Astrocyte (in vitro differentiated cells and primary cell): ENCODE results near the gene PFKFB2. TPM values are rescaled to one million over a fixed set of nuclear protein-coding genes. Genes with fewer than 3 reads are reported as not detected.

ENCODE experiments used
- DNase-seq: peaks from one replicate; pipeline ENCODE4 v3.0.0-alpha.2; 2010; ENCODE audit warnings: low read depth
- FAIRE-seq: peaks from 2 replicates; lab custom pipeline; 2011; peaks lifted over from hg19 to GRCh38; lab: Jason Lieb, UNC
- H2AFZ ChIP-seq: 2 replicates; pipeline ENCODE4 v1.6.0; 2012; ENCODE audit warnings: low read depth, low read length, inconsistent platforms
- H3K27ac ChIP-seq: 2 replicates; pipeline ENCODE4 v1.5.1; 2011; ENCODE audit warnings: low read depth, low read length, inconsistent platforms
- H3K27me3 ChIP-seq: 2 replicates; pipeline ENCODE4 v1.6.0; 2011; ENCODE audit warnings: low read length, inconsistent platforms; ENCODE audit not compliant: insufficient read depth
- H3K36me3 ChIP-seq: 2 replicates; pipeline ENCODE4 v1.5.1; 2011; ENCODE audit warnings: low read length, inconsistent platforms; ENCODE audit not compliant: insufficient read depth
- H3K4me1 ChIP-seq: 2 replicates; pipeline ENCODE4 v1.5.1; 2011; ENCODE audit warnings: low read length, inconsistent platforms; ENCODE audit not compliant: insufficient read depth
- H3K4me2 ChIP-seq: 2 replicates; pipeline ENCODE4 v1.6.0; 2012; ENCODE audit warnings: low read length, inconsistent platforms
- H3K4me3 ChIP-seq: 2 replicates; pipeline ENCODE4 v1.5.1; 2011; ENCODE audit warnings: low read depth, mild to moderate bottlenecking, low read length, inconsistent platforms; ENCODE audit not compliant: insufficient read depth
- H3K79me2 ChIP-seq: 2 replicates; pipeline ENCODE4 v1.6.0; 2012; ENCODE audit warnings: mild to moderate bottlenecking, low read length, inconsistent platforms; ENCODE audit not compliant: insufficient read depth
- H3K9ac ChIP-seq: 2 replicates; pipeline ENCODE4 v1.6.0; 2012; ENCODE audit warnings: mild to moderate bottlenecking, low read length, inconsistent platforms
- H3K9me3 ChIP-seq: 2 replicates; pipeline ENCODE4 v1.5.1; 2012; ENCODE audit warnings: low read depth, mild to moderate bottlenecking, low read length, inconsistent platforms; ENCODE audit not compliant: insufficient read depth
- H4K20me1 ChIP-seq: 2 replicates; pipeline ENCODE4 v1.6.0; 2012; ENCODE audit warnings: low read length, inconsistent platforms; ENCODE audit not compliant: insufficient read depth
- H3K27ac Mint-ChIP-seq: one replicate; pipeline ENCODE4 v1.8.0; 2021; ENCODE audit warnings: mild to moderate bottlenecking, mixed read lengths; ENCODE audit not compliant: unreplicated experiment
- H3K27me3 Mint-ChIP-seq: one replicate; pipeline ENCODE4 v1.8.0; 2021; ENCODE audit warnings: low read depth, mixed read lengths; ENCODE audit not compliant: unreplicated experiment
- H3K36me3 Mint-ChIP-seq: one replicate; pipeline ENCODE4 v1.8.0; 2021; ENCODE audit warnings: low read depth, mixed read lengths; ENCODE audit not compliant: unreplicated experiment
- H3K4me1 Mint-ChIP-seq: one replicate; pipeline ENCODE4 v1.8.0; 2021; ENCODE audit warnings: low read depth, mixed read lengths; ENCODE audit not compliant: unreplicated experiment
- H3K4me3 Mint-ChIP-seq: one replicate; pipeline ENCODE4 v1.8.0; 2021; ENCODE audit warnings: mild to moderate bottlenecking, moderate library complexity, mixed read lengths; ENCODE audit not compliant: unreplicated experiment
- H3K9me3 Mint-ChIP-seq: one replicate; pipeline ENCODE4 v1.8.0; 2021; ENCODE audit warnings: mild to moderate bottlenecking, mixed read lengths; ENCODE audit not compliant: unreplicated experiment
- CTCF ChIP-seq: IDR thresholded peaks from 2 replicates; pipeline ENCODE4 v1.5.1; 2011; ENCODE audit warnings: low read depth, mild to moderate bottlenecking, inconsistent platforms, low read length, moderate library complexity; ENCODE audit not compliant: insufficient read depth
- EZH2 ChIP-seq: IDR thresholded peaks from 2 replicates; pipeline ENCODE4 v1.6.1; 2012; ENCODE audit warnings: mild to moderate bottlenecking, low read length, inconsistent platforms; ENCODE audit not compliant: insufficient read depth
- total RNA-seq: library from RNA; stranded (reverse); gene quantifications from 2 replicates; pipeline ENCODE4 v1.2.1, GENCODE V29; 2021

PFKFB2 gene
- total RNA-seq, 1 donor from 2014 or later: 6.2 TPM

- no peak for DNase-seq
- no peak overlapping the region for H3K4me3 ChIP-seq
- H4K20me1 ChIP-seq: no peaks in the 10 kb centered on the region
- Mint-ChIP-seq H3K36me3 (no peaks in the 10 kb centered on the region), H3K27ac (no peak overlapping the region), H3K4me1 (peaks cover 19% of the 10 kb centered on the region), H3K27me3 (peaks cover 5% of the 10 kb centered on the region), H3K9me3 (no peaks in the 10 kb centered on the region), H3K4me3 (no peak overlapping the region)
- no peaks in the 10 kb centered on the region for H3K36me3 ChIP-seq
- no peak overlapping the region for H3K9ac ChIP-seq
- TF ChIP-seq EZH2 (no peak), CTCF (no peak)
- no peak overlapping the region for H3K4me2 ChIP-seq
- H3K79me2 ChIP-seq: no peaks in the 10 kb centered on the region
- no peak overlapping the region for H3K27ac ChIP-seq
- no peaks in the 10 kb centered on the region for H3K9me3 ChIP-seq
- H3K4me1 ChIP-seq: peaks cover 27% of the 10 kb centered on the region
- H2AFZ ChIP-seq: no peak overlapping the region
- FAIRE-seq: no peak
- no peaks in the 10 kb centered on the region for H3K27me3 ChIP-seq
Observed at GRCh38 chr1:207019661-207020060, 33.4 kb upstream of the PFKFB2 start.

- Histone ChIP-seq H3K9ac (no peak overlapping the region), H3K79me2 (no peaks in the 10 kb centered on the region), H3K4me1 (peaks cover 30% of the 10 kb centered on the region), H2AFZ (no peak overlapping the region), H3K27me3 (no peaks in the 10 kb centered on the region), H4K20me1 (no peaks in the 10 kb centered on the region), H3K9me3 (no peaks in the 10 kb centered on the region), H3K27ac (no peak overlapping the region), H3K36me3 (no peaks in the 10 kb centered on the region), H3K4me2 (peak overlapping the region; percentile 50), H3K4me3 (no peak overlapping the region)
- Mint-ChIP-seq H3K36me3 (no peaks in the 10 kb centered on the region), H3K4me1 (peaks cover 23% of the 10 kb centered on the region), H3K4me3 (no peak overlapping the region), H3K27ac (no peak overlapping the region), H3K27me3 (peaks cover 5% of the 10 kb centered on the region), H3K9me3 (no peaks in the 10 kb centered on the region)
- TF ChIP-seq CTCF (no peak), EZH2 (no peak)
- no peak for DNase-seq
- FAIRE-seq: no peak
Observed at GRCh38 chr1:207020065-207020708, 32.9 kb upstream of the PFKFB2 start.

- peaks cover 28% of the 10 kb centered on the region for H3K4me1 Mint-ChIP-seq
Observed at GRCh38 chr1:207020709-207021107, 32.4 kb upstream of the PFKFB2 start.

More at GRCh38 chr1:207020709-207021107, 32.4 kb upstream of the PFKFB2 start:
- no peak overlapping the region for H3K9ac ChIP-seq
- peaks cover 36% of the 10 kb centered on the region for H3K4me1 ChIP-seq
- H3K4me2 ChIP-seq: peak overlapping the region; percentile 50
- no peak overlapping the region for H3K27ac ChIP-seq
- Mint-ChIP-seq H3K27ac (peak overlapping the region; percentile 55), H3K4me3 (no peak overlapping the region), H3K36me3 (no peaks in the 10 kb centered on the region), H3K27me3 (peaks cover 5% of the 10 kb centered on the region), H3K9me3 (no peaks in the 10 kb centered on the region)
- no peaks in the 10 kb centered on the region for H4K20me1 ChIP-seq
- DNase-seq (no peak), FAIRE-seq (no peak)
- H2AFZ ChIP-seq: no peak overlapping the region
- TF ChIP-seq EZH2 (no peak), CTCF (no peak)
- H3K9me3 ChIP-seq: no peaks in the 10 kb centered on the region
- H3K4me3 ChIP-seq: no peak overlapping the region
- no peaks in the 10 kb centered on the region for H3K36me3 ChIP-seq
- H3K79me2 ChIP-seq: no peaks in the 10 kb centered on the region
- H3K27me3 ChIP-seq: no peaks in the 10 kb centered on the region
